HEK293 (cell line): ENCODE results near the gene SAPCD1.

Experiments
- AEBP2 ChIP-seq: fragments of 450-650 bp; formaldehyde crosslinking; IDR thresholded peaks from 2 replicates; pipeline ENCODE4 v1.5.1; 2016; ENCODE audit warnings: missing biosample characterization, missing genetic modification characterization, borderline replicate concordance
- FEZF1 ChIP-seq: fragments of 450-650 bp; formaldehyde crosslinking; IDR thresholded peaks from 2 replicates; pipeline ENCODE4 v1.5.1; 2016; ENCODE audit warnings: missing biosample characterization, missing genetic modification characterization
- GLI4 ChIP-seq: fragments of 450-650 bp; formaldehyde crosslinking; IDR thresholded peaks from 2 replicates; pipeline ENCODE4 v1.5.1; 2016; ENCODE audit warnings: missing biosample characterization, missing genetic modification characterization
- REPIN1 ChIP-seq: fragments of 450-650 bp; formaldehyde crosslinking; IDR thresholded peaks from 2 replicates; pipeline ENCODE4 v1.5.1; 2017; ENCODE audit warnings: missing biosample characterization, missing genetic modification characterization, low read depth
- SALL2 ChIP-seq: fragments of 450-650 bp; formaldehyde crosslinking; IDR thresholded peaks from 2 replicates; pipeline ENCODE4 v1.5.0; 2017; ENCODE audit warnings: missing biosample characterization, mild to moderate bottlenecking, missing genetic modification characterization, borderline replicate concordance
- ZBTB17 ChIP-seq: fragments of 450-650 bp; formaldehyde crosslinking; IDR thresholded peaks from 2 replicates; pipeline ENCODE4 v1.5.1; 2016; ENCODE audit warnings: missing biosample characterization, missing genetic modification characterization
- ZNF157 ChIP-seq: fragments of 450-650 bp; formaldehyde crosslinking; IDR thresholded peaks from 2 replicates; pipeline ENCODE4 v1.5.1; 2016; ENCODE audit warnings: missing biosample characterization, missing genetic modification characterization
- ZNF174 ChIP-seq: fragments of 450-650 bp; formaldehyde crosslinking; IDR thresholded peaks from 2 replicates; pipeline ENCODE4 v1.5.0; 2017; ENCODE audit warnings: missing biosample characterization, mild to moderate bottlenecking, missing genetic modification characterization
- ZNF19 ChIP-seq: fragments of 450-650 bp; formaldehyde crosslinking; IDR thresholded peaks from 2 replicates; pipeline ENCODE4; 2016; ENCODE audit warnings: missing biosample characterization, missing genetic modification characterization, low read depth
- ZNF274 ChIP-seq, 2 experiments: fragments of 200-500 bp in 1 of 2; fragments of 450-650 bp in 1 of 2; sonication (Bioruptor generic) in 1 of 2; formaldehyde crosslinking in 1 of 2; IDR thresholded peaks; 2 replicates each; pipeline versions ENCODE4 v1.5.1 to v1.6.1; 2014 to 2016; ENCODE audit warnings: borderline replicate concordance in 1 of 2, inconsistent platforms in 1 of 2, low read length in 1 of 2, missing biosample characterization in 1 of 2, missing genetic modification characterization in 1 of 2
- ZNF302 ChIP-seq: fragments of 450-650 bp; formaldehyde crosslinking; IDR thresholded peaks from 2 replicates; pipeline ENCODE4 v1.5.1; 2016; ENCODE audit warnings: missing biosample characterization, missing genetic modification characterization, low read depth
- ZNF311 ChIP-seq: fragments of 450-650 bp; formaldehyde crosslinking; IDR thresholded peaks from 2 replicates; pipeline ENCODE4 v1.5.1; 2017; ENCODE audit warnings: missing biosample characterization, missing genetic modification characterization, borderline replicate concordance
- ZNF335 ChIP-seq: fragments of 450-650 bp; formaldehyde crosslinking; conservative IDR thresholded peaks from 2 replicates; pipeline ENCODE4 v1.5.1; 2016; ENCODE audit warnings: missing biosample characterization, missing genetic modification characterization
- ZNF341 ChIP-seq: fragments of 450-650 bp; formaldehyde crosslinking; IDR thresholded peaks from 2 replicates; pipeline ENCODE4; 2016; ENCODE audit warnings: low read depth, missing biosample characterization, missing genetic modification characterization
- ZNF473 ChIP-seq: fragments of 450-650 bp; formaldehyde crosslinking; IDR thresholded peaks from 2 replicates; pipeline ENCODE4 v1.5.1; 2017; ENCODE audit warnings: missing biosample characterization, missing genetic modification characterization
- ZNF521 ChIP-seq: fragments of 450-650 bp; formaldehyde crosslinking; IDR thresholded peaks from 2 replicates; pipeline ENCODE4 v1.5.1; 2017; ENCODE audit warnings: missing biosample characterization, mild to moderate bottlenecking, missing genetic modification characterization
- ZNF530 ChIP-seq: fragments of 450-650 bp; formaldehyde crosslinking; IDR thresholded peaks from 2 replicates; pipeline ENCODE4 v1.5.1; 2016; ENCODE audit warnings: low read depth, missing biosample characterization, missing genetic modification characterization
- ZNF654 ChIP-seq: fragments of 450-650 bp; formaldehyde crosslinking; IDR thresholded peaks from 2 replicates; pipeline ENCODE4 v1.5.1; 2016; ENCODE audit warnings: low read depth, missing biosample characterization, missing genetic modification characterization
- ZNF658 ChIP-seq: fragments of 450-650 bp; formaldehyde crosslinking; IDR thresholded peaks from 2 replicates; pipeline ENCODE4; 2016; ENCODE audit warnings: missing biosample characterization, missing genetic modification characterization
- ZNF785 ChIP-seq: fragments of 450-650 bp; formaldehyde crosslinking; IDR thresholded peaks from 2 replicates; pipeline ENCODE4 v1.5.1; 2016; ENCODE audit warnings: missing biosample characterization, missing genetic modification characterization
- ZNF792 ChIP-seq: fragments of 450-650 bp; formaldehyde crosslinking; IDR thresholded peaks from 2 replicates; pipeline ENCODE4 v1.5.1; 2016; ENCODE audit warnings: missing biosample characterization, missing genetic modification characterization
- TF ChIP-seq, protein P1 (sequence below): fragments of 450-650 bp; formaldehyde crosslinking; IDR thresholded peaks from 2 replicates; pipeline ENCODE4 v1.5.1; 2017; ENCODE audit warnings: missing biosample characterization, missing genetic modification characterization
- TF ChIP-seq, protein P2 (sequence below): fragments of 450-650 bp; formaldehyde crosslinking; IDR thresholded peaks from 2 replicates; pipeline ENCODE4 v1.5.1; 2016; ENCODE audit warnings: missing biosample characterization, missing genetic modification characterization, low read depth
- TF ChIP-seq, protein P3 (sequence below): fragments of 450-650 bp; formaldehyde crosslinking; IDR thresholded peaks from 2 replicates; pipeline ENCODE4 v1.5.1; 2016; ENCODE audit warnings: missing biosample characterization, missing genetic modification characterization
- TF ChIP-seq, protein P4 (sequence below): fragments of 450-650 bp; formaldehyde crosslinking; IDR thresholded peaks from 2 replicates; pipeline ENCODE4 v1.5.1; 2016; ENCODE audit warnings: missing biosample characterization, missing genetic modification characterization
- TF ChIP-seq, protein P5 (sequence below): fragments of 450-650 bp; IDR thresholded peaks from 2 replicates; pipeline ENCODE4 v1.5.1; 2018; ENCODE audit warnings: missing biosample characterization, missing genetic modification characterization

SAPCD1 gene

DNA sequence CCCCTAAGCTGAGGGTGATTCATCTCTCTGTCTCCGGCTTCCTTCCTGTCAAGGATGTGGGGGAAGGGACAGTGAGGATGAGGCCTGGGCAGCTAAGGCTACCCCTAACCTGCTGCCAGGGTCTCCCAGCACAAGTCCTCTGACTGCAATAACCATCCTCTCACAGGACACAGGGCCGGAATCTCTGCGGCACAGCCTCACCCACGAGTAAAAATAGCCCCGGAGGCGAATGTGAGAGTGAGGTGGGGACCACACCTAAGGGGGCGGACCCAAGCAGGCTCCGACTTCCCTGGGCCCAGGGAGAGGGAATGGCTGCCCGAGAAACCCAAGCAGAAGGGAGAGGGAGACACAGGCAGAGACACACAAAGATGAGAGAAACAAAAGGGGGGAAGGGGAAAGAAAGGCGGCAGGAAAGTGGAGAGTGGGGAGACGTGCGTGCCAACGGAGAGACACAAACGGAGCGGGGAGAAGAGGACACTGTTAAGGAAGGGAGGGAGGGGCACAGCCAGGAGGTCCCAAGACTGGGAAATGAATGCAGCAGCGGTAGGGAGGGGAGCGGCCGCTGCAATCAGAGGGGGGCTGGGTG, 27.5 kb upstream of the SAPCD1 start (continued):
- no peak for TF ChIP-seq ZNF521 (tag by site-specific recombination)
- TF ChIP-seq ZNF654 = no peak
- no peak for TF ChIP-seq ZNF19 (tag by site-specific recombination)
- TF ChIP-seq GLI4 (tag by site-specific recombination) = 0 out of 2 replicates have a peak, but pooled peaks have one; percentile 6
- no peak for TF ChIP-seq ZNF302 (tag by site-specific recombination)
- TF ChIP-seq, protein P1, sequence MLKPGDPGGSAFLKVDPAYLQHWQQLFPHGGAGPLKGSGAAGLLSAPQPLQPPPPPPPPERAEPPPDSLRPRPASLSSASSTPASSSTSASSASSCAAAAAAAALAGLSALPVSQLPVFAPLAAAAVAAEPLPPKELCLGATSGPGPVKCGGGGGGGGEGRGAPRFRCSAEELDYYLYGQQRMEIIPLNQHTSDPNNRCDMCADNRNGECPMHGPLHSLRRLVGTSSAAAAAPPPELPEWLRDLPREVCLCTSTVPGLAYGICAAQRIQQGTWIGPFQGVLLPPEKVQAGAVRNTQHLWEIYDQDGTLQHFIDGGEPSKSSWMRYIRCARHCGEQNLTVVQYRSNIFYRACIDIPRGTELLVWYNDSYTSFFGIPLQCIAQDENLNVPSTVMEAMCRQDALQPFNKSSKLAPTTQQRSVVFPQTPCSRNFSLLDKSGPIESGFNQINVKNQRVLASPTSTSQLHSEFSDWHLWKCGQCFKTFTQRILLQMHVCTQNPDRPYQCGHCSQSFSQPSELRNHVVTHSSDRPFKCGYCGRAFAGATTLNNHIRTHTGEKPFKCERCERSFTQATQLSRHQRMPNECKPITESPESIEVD = no peak
- TF ChIP-seq ZNF335 (tag by site-specific recombination) = peak; percentile 94
- TF ChIP-seq, protein P2, sequence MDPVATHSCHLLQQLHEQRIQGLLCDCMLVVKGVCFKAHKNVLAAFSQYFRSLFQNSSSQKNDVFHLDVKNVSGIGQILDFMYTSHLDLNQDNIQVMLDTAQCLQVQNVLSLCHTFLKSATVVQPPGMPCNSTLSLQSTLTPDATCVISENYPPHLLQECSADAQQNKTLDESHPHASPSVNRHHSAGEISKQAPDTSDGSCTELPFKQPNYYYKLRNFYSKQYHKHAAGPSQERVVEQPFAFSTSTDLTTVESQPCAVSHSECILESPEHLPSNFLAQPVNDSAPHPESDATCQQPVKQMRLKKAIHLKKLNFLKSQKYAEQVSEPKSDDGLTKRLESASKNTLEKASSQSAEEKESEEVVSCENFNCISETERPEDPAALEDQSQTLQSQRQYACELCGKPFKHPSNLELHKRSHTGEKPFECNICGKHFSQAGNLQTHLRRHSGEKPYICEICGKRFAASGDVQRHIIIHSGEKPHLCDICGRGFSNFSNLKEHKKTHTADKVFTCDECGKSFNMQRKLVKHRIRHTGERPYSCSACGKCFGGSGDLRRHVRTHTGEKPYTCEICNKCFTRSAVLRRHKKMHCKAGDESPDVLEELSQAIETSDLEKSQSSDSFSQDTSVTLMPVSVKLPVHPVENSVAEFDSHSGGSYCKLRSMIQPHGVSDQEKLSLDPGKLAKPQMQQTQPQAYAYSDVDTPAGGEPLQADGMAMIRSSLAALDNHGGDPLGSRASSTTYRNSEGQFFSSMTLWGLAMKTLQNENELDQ = no peak
- no peak for TF ChIP-seq ZNF658 (tag by site-specific recombination)
- TF ChIP-seq ZNF274 (IDR thresholded peaks at IDR 0.05; ENCODE audit: low read length) = no peak
- no peak for TF ChIP-seq ZNF274 (tag by site-specific recombination; IDR thresholded peaks at IDR 0.05; ENCODE audit: borderline replicate concordance)
- TF ChIP-seq AEBP2 (tag by site-specific recombination) = no peak
- TF ChIP-seq, protein P3, sequence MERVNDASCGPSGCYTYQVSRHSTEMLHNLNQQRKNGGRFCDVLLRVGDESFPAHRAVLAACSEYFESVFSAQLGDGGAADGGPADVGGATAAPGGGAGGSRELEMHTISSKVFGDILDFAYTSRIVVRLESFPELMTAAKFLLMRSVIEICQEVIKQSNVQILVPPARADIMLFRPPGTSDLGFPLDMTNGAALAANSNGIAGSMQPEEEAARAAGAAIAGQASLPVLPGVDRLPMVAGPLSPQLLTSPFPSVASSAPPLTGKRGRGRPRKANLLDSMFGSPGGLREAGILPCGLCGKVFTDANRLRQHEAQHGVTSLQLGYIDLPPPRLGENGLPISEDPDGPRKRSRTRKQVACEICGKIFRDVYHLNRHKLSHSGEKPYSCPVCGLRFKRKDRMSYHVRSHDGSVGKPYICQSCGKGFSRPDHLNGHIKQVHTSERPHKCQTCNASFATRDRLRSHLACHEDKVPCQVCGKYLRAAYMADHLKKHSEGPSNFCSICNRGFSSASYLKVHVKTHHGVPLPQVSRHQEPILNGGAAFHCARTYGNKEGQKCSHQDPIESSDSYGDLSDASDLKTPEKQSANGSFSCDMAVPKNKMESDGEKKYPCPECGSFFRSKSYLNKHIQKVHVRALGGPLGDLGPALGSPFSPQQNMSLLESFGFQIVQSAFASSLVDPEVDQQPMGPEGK (tag by site-specific recombination) = peak; percentile 89
- peak; percentile 88 for TF ChIP-seq ZBTB17 (tag by site-specific recombination)
- no peak for TF ChIP-seq ZNF792 (tag by site-specific recombination)
- no peak for TF ChIP-seq ZNF174
- TF ChIP-seq ZNF785 = no peak
- TF ChIP-seq, protein P4, sequence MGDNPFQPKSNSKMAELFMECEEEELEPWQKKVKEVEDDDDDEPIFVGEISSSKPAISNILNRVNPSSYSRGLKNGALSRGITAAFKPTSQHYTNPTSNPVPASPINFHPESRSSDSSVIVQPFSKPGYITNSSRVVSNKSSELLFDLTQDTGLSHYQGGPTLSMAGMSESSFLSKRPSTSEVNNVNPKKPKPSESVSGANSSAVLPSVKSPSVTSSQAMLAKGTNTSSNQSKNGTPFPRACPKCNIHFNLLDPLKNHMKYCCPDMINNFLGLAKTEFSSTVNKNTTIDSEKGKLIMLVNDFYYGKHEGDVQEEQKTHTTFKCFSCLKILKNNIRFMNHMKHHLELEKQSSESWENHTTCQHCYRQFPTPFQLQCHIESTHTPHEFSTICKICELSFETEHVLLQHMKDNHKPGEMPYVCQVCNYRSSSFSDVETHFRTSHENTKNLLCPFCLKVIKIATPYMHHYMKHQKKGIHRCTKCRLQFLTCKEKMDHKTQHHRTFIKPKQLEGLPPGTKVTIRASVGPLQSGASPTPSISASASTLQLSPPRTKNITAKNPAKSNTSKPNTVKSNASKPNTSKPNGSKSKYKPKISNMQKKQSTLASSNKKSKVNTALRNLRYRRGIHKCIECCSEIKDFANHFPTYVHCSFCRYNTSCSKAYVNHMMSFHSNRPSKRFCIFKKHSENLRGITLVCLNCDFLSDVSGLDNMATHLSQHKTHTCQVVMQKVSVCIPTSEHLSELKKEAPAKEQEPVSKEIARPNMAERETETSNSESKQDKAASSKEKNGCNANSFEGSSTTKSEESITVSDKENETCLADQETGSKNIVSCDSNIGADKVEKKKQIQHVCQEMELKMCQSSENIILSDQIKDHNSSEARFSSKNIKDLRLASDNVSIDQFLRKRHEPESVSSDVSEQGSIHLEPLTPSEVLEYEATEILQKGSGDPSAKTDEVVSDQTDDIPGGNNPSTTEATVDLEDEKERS = no peak; the same call in 1 of the 2 replicates
- TF ChIP-seq, protein P5, sequence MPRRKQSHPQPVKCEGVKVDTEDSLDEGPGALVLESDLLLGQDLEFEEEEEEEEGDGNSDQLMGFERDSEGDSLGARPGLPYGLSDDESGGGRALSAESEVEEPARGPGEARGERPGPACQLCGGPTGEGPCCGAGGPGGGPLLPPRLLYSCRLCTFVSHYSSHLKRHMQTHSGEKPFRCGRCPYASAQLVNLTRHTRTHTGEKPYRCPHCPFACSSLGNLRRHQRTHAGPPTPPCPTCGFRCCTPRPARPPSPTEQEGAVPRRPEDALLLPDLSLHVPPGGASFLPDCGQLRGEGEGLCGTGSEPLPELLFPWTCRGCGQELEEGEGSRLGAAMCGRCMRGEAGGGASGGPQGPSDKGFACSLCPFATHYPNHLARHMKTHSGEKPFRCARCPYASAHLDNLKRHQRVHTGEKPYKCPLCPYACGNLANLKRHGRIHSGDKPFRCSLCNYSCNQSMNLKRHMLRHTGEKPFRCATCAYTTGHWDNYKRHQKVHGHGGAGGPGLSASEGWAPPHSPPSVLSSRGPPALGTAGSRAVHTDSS (tag by site-specific recombination) = no peak
- no peak for TF ChIP-seq SALL2
- no peak for TF ChIP-seq ZNF311 (tag by site-specific recombination)
- peak; percentile 96 for TF ChIP-seq ZNF341 (tag by site-specific recombination)
- TF ChIP-seq FEZF1 (tag by site-specific recombination) = no peak
- TF ChIP-seq REPIN1 = no peak
- no peak for TF ChIP-seq ZNF530 (tag by site-specific recombination)
- TF ChIP-seq ZNF157 (tag by site-specific recombination) = no peak
- no peak for TF ChIP-seq ZNF473 (tag by site-specific recombination)
